OCI-LY7 (cell line): ENCODE measurements around the gene ALOX15B.

Experiments used
- EZH2phosphoT487 ChIP-seq: fragments of 200-600 bp; sonication (generic); IDR thresholded peaks from 2 replicates; pipeline ENCODE4 v1.6.1; 2018; ENCODE audit warnings: low read depth, borderline replicate concordance, mild to moderate bottlenecking, mixed run types, antibody characterized with exemption, low read length, moderate library complexity, mixed read lengths
- TF ChIP-seq, protein P1 (sequence below): fragments of 200-600 bp; sonication (generic); conservative IDR thresholded peaks from 2 replicates; pipeline ENCODE4 v1.5.1; 2014; ENCODE audit warnings: mild to moderate bottlenecking, antibody characterized with exemption, low read length, moderate library complexity, mixed read lengths

DNA sequence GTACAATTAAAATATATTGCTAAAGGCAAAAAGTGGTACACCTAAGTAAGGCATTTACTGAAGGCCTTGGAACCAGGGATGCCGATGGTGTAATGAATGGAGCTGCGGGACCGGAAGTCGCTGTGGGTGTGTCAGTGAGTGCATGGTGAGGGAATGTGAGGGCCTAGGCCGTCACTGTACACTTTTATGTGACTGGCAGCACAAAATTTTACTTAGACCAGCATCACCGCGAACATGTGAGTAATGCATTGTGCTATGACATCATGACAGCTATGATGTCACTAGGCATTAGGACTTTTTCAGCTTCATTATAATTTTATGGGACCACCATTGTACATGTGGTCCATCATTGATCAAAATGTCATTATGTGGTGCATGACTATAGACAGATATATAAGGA lies 14.7 kb downstream of the ALOX15B start:
- TF ChIP-seq, protein P1, sequence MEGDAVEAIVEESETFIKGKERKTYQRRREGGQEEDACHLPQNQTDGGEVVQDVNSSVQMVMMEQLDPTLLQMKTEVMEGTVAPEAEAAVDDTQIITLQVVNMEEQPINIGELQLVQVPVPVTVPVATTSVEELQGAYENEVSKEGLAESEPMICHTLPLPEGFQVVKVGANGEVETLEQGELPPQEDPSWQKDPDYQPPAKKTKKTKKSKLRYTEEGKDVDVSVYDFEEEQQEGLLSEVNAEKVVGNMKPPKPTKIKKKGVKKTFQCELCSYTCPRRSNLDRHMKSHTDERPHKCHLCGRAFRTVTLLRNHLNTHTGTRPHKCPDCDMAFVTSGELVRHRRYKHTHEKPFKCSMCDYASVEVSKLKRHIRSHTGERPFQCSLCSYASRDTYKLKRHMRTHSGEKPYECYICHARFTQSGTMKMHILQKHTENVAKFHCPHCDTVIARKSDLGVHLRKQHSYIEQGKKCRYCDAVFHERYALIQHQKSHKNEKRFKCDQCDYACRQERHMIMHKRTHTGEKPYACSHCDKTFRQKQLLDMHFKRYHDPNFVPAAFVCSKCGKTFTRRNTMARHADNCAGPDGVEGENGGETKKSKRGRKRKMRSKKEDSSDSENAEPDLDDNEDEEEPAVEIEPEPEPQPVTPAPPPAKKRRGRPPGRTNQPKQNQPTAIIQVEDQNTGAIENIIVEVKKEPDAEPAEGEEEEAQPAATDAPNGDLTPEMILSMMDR = no peak
- no peak for TF ChIP-seq EZH2phosphoT487
